ENCODE results near the gene ZC3H7B. TPM values are rescaled to one million over a fixed set of nuclear protein-coding genes. Genes with fewer than 3 reads are reported as not detected.

Gene ZC3H7B
- total and polyA plus RNA-seq, 2 donors (not counting 3 experiments of a cell fraction or from before 2014, with no cell fraction given): 66.8 to 95.9 TPM

DNA sequence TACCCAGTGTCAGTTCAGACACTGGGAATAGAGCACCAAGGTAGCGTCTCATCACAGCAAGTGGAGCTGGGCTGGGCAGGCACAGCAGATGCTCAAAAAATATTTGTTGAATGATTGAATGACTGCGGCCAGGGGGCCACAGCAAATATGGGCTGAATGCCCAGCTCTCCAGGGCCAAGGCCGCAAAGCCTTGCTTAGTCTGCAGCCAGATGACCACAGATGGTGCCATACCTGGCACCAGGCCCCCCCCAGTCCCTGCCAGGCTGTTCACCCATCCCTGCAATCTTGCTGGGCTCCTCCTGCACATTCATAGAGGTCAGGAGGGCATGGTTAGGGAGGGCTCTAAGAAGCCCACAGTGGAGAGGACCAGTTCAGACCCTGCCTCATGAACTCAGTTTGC is 32.9 kb downstream of the ZC3H7B start:
- ChIA-PET POLR2A (no interaction called here), CTCF (no interaction called here)
- intact Hi-C loops (cut with micrococcal nuclease) (no loop called here), dilution Hi-C loops (cut with MboI; ENCODE audit: extremely low pct_ligation_motif_present, low sequenced_read_pairs) (no loop called here)
- Histone ChIP-seq H3K79me2 (ENCODE audit: control insufficient read depth, insufficient read depth, low read length) (no peaks in the 10 kb centered on the region), H3K4me3 (replicated peaks in 1 of 3; ENCODE audit: insufficient read depth in 1 of 3, low read depth in 1 of 3, low read length in 3 of 3) (no peak overlapping the region), H3K27ac (ENCODE audit: insufficient read depth, low read depth, low read length) (no peak overlapping the region), H4K20me1 (replicated peaks; ENCODE audit: control insufficient read depth, extremely low read depth, insufficient read depth, low read length) (no peaks in the 10 kb centered on the region), H3K9me3 (replicated peaks; ENCODE audit: control insufficient read depth, insufficient read depth, low read length) (no peaks in the 10 kb centered on the region), H3K9ac (replicated peaks; ENCODE audit: extremely low read depth, insufficient read depth, low read length) (no peak overlapping the region), H3K36me3 (ENCODE audit: control insufficient read depth in 2 of 2, extremely low read depth in 1 of 2, insufficient read depth in 2 of 2, low read length in 2 of 2) (peaks cover 13 to 57% of the 10 kb centered on the region in 2 experiments), H3K4me1 (ENCODE audit: control insufficient read depth, extremely low read depth, insufficient read depth, low read length) (no peaks in the 10 kb centered on the region), H3K27me3 (ENCODE audit: control insufficient read depth in 2 of 2, insufficient read depth in 2 of 2, low read length in 2 of 2) (no peaks in the 10 kb centered on the region), H2AFZ (ENCODE audit: low read depth, low read length) (no peak overlapping the region), H3K9me1 (replicated peaks; ENCODE audit: control insufficient read depth, extremely low read depth, insufficient read depth, low read length) (no peaks in the 10 kb centered on the region), H3K4me2 (ENCODE audit: insufficient read depth, low read length) (no peak overlapping the region)
- FAIRE-seq (no peak), DNase-seq (ENCODE audit: low read depth, low spot score) (no peak)
- BruUV-seq (replicated peaks): no TSS peak
- TF ChIP-seq POLR2A (IDR thresholded peaks at IDR 0.05; ENCODE audit: low read depth, low read length): no peak
- TF ChIP-seq EZH2 (IDR thresholded peaks at IDR 0.05; ENCODE audit: borderline replicate concordance, low read depth, low read length, severe bottlenecking): no peak
- TF ChIP-seq POLR2AphosphoS5 (IDR thresholded peaks at IDR 0.05; ENCODE audit: insufficient read depth, low read depth, low read length): no peak
- no peak for TF ChIP-seq MYC (IDR thresholded peaks at IDR 0.05; ENCODE audit: low read depth, low read length)
- no peak for TF ChIP-seq GATA2 (IDR thresholded peaks at IDR 0.05; ENCODE audit: insufficient read depth, insufficient read length, low read depth, low read length)
- no peak for TF ChIP-seq FOS (IDR thresholded peaks at IDR 0.05; ENCODE audit: borderline replicate concordance, insufficient read depth, low read length)
- no peak for TF ChIP-seq JUN (IDR thresholded peaks at IDR 0.05; ENCODE audit: borderline replicate concordance, insufficient read depth, insufficient read length, low read depth)
- TF ChIP-seq, protein P1, sequence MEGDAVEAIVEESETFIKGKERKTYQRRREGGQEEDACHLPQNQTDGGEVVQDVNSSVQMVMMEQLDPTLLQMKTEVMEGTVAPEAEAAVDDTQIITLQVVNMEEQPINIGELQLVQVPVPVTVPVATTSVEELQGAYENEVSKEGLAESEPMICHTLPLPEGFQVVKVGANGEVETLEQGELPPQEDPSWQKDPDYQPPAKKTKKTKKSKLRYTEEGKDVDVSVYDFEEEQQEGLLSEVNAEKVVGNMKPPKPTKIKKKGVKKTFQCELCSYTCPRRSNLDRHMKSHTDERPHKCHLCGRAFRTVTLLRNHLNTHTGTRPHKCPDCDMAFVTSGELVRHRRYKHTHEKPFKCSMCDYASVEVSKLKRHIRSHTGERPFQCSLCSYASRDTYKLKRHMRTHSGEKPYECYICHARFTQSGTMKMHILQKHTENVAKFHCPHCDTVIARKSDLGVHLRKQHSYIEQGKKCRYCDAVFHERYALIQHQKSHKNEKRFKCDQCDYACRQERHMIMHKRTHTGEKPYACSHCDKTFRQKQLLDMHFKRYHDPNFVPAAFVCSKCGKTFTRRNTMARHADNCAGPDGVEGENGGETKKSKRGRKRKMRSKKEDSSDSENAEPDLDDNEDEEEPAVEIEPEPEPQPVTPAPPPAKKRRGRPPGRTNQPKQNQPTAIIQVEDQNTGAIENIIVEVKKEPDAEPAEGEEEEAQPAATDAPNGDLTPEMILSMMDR (IDR thresholded peaks at IDR 0.05; ENCODE audit: extremely low read depth in 1 of 2, insufficient read depth in 1 of 2, low read depth in 1 of 2, low read length in 2 of 2): no peak
- TF ChIP-seq, protein P2, sequence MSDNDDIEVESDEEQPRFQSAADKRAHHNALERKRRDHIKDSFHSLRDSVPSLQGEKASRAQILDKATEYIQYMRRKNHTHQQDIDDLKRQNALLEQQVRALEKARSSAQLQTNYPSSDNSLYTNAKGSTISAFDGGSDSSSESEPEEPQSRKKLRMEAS (IDR thresholded peaks at IDR 0.05; ENCODE audit: insufficient read depth, insufficient read length): no peak

Measured in endothelial cell of umbilical vein (primary cell).